Gastrocnemius medialis (tissue), 4 donors: ENCODE results near the gene ZNF561. TPM values are rescaled to one million over a fixed set of nuclear protein-coding genes. Genes with fewer than 3 reads are reported as not detected.

Experiments used
- ATAC-seq, 2 donors: fragments of 150-250 bp; one replicate each; pipeline ENCODE4 v1.9.1; 2016
- DNase-seq, 2 donors: peaks; one replicate each; pipeline ENCODE4 v3.0.0-alpha.2; 2019
- H3K27ac ChIP-seq, 4 donors: fragments of 200-600 bp; sonication (generic); 1 replicate in 1 of 4; 2 replicates in 3 of 4; pipeline ENCODE4 v1.5.1; 2016 to 2018; ENCODE audit warnings: mild to moderate bottlenecking in 2 of 4, moderate library complexity in 1 of 4
- H3K27me3 ChIP-seq, 3 donors: fragments of 200-600 bp; sonication (generic) in 2 of 3; 1 replicate in 1 of 3; 2 replicates in 2 of 3; pipeline versions ENCODE4 v1.5.1 to v1.6.0; 2016 to 2019; ENCODE audit warnings: mild to moderate bottlenecking in 1 of 3, moderate library complexity in 1 of 3
- H3K36me3 ChIP-seq, 2 donors: fragments of 200-600 bp; sonication (generic) in 1 of 2; one replicate each; pipeline ENCODE4 v1.5.1; 2017 to 2018
- H3K4me1 ChIP-seq, 2 donors: fragments of 200-600 bp; sonication (generic) in 1 of 2; one replicate each; pipeline ENCODE4 v1.5.1; 2016 to 2017; ENCODE audit warnings: mild to moderate bottlenecking in 2 of 2
- H3K4me3 ChIP-seq, 4 donors: fragments of 200-600 bp; sonication (generic) in 3 of 4; 1 replicate in 1 of 4; 2 replicates in 3 of 4; pipeline ENCODE4 v1.5.1; 2016 to 2019; ENCODE audit warnings: mild to moderate bottlenecking in 2 of 4
- H3K9me3 ChIP-seq, 3 donors: fragments of 200-600 bp; sonication (generic) in 2 of 3; 1 replicate in 1 of 3; 2 replicates in 2 of 3; pipeline ENCODE4 v1.5.1; 2016 to 2019
- CTCF ChIP-seq, 5 experiments: fragments of 450-650 bp in 3 of 5; fragments of 200-600 bp in 2 of 5; sonication (generic) in 2 of 5; IDR thresholded peaks in 4 of 5; conservative IDR thresholded peaks in 1 of 5; 1 replicate in 4 of 5; 2 replicates in 1 of 5; pipeline ENCODE4 v1.5.1; 2016 to 2019; ENCODE audit warnings: antibody characterized with exemption in 5 of 5, mild to moderate bottlenecking in 3 of 5, moderate library complexity in 3 of 5
- POLR2A ChIP-seq, 2 donors: fragments of 450-650 bp; IDR thresholded peaks; one replicate each; pipeline ENCODE4 v1.6.1; 2017; ENCODE audit warnings: antibody characterized with exemption in 2 of 2, mild to moderate bottlenecking in 2 of 2, moderate library complexity in 2 of 2
- in situ Hi-C, 4 donors: fragments of 200-750 bp; cut with MboI; loops; one replicate each; pipeline versions ENCODE4 v1.15.0 to v1.8.0; 2017; ENCODE audit warnings: low sequenced_read_pairs in 4 of 4
- intact Hi-C: fragments of 100-400 bp; cut with DNase I; formaldehyde crosslinking; loops from one replicate; pipeline ENCODE4 v1.15.1; 2023; ENCODE audit warnings: low total_unique reads
- total RNA-seq, 4 donors: library from RNA; depleted of rRNA; stranded (reverse); fragments of >200 nt; gene quantifications; one replicate each; pipeline versions ENCODE4 v1.1.0 to v1.2.3, GENCODE V29; 2016

Gene ZNF561
- total RNA-seq, 4 donors from 2014 or later = 8.7 to 17.5 (median 14.4) TPM

GRCh38 chr19:9570255-9570654, 50.8 kb downstream of the ZNF561 start:
- TF ChIP-seq POLR2A (IDR thresholded peaks at IDR 0.05) (no peak), CTCF (IDR thresholded peaks at IDR 0.05 in 4 of 5, conservative IDR thresholded peaks at IDR 0.05 in 1 of 5) (no peak)
- no peak for ATAC-seq
- in situ Hi-C loops = no loop called here
- Histone ChIP-seq H3K4me3 (no peak overlapping the region), H3K27ac (no peak overlapping the region), H3K9me3 (peaks cover 9 to 84% (median 51%) of the 10 kb centered on the region in 3 donors), H3K36me3 (peaks cover 24 to 62% of the 10 kb centered on the region in 2 donors), H3K4me1 (no peaks in the 10 kb centered on the region), H3K27me3 (no peaks in the 10 kb centered on the region)
- intact Hi-C loops = no loop called here
- DNase-seq = no peak

- intact Hi-C loops = no loop called here
Observed at GRCh38 chr19:9566729-9567128, 54.3 kb downstream of the ZNF561 start.

GRCh38 chr19:9565900-9566705, 54.9 kb downstream of the ZNF561 start:
- H3K4me1 ChIP-seq = no peaks in the 10 kb centered on the region
- no peak for ATAC-seq
- peaks cover 4 to 92% (median 44%) of the 10 kb centered on the region in 3 donors for H3K9me3 ChIP-seq
- H3K4me3 ChIP-seq = peak overlapping the region in 1 of 4 donors; percentile 27
- H3K27me3 ChIP-seq = no peaks in the 10 kb centered on the region
- TF ChIP-seq CTCF (IDR thresholded peaks at IDR 0.05 in 4 of 5, conservative IDR thresholded peaks at IDR 0.05 in 1 of 5) = no peak
- TF ChIP-seq POLR2A (IDR thresholded peaks at IDR 0.05) = no peak
- DNase-seq = no peak
- in situ Hi-C loops (no loop called here), intact Hi-C loops (no loop called here)
- H3K36me3 ChIP-seq = peaks cover 37 to 95% of the 10 kb centered on the region in 2 donors
- H3K27ac ChIP-seq = no peak overlapping the region

More at GRCh38 chr19:9566729-9567128, 54.3 kb downstream of the ZNF561 start:
- no peaks in the 10 kb centered on the region for H3K27me3 ChIP-seq
- peaks cover 4 to 92% (median 47%) of the 10 kb centered on the region in 3 donors for H3K9me3 ChIP-seq
- in situ Hi-C loops = no loop called here
- H3K4me3 ChIP-seq = peak overlapping the region in 1 of 4 donors; percentile 27
- peaks cover 37 to 89% of the 10 kb centered on the region in 2 donors for H3K36me3 ChIP-seq
- H3K4me1 ChIP-seq = no peaks in the 10 kb centered on the region
- no peak overlapping the region for H3K27ac ChIP-seq
- ATAC-seq = no peak
- DNase-seq = no peak
- TF ChIP-seq POLR2A (IDR thresholded peaks at IDR 0.05) (no peak), CTCF (IDR thresholded peaks at IDR 0.05 in 4 of 5, conservative IDR thresholded peaks at IDR 0.05 in 1 of 5) (no peak)

Other genes starting within 250 kb of the ZNF561 start
- 1 to 10 TPM; 3.7 to 7.0 (median 5.3) TPM for gene ZNF266, start 185.7 kb downstream of the ZNF561 start, total RNA-seq
- under 1 TPM in 1 of 4 donors, not detected in 3; 0.20 TPM for gene ZNF560, start 122.6 kb downstream of the ZNF561 start, total RNA-seq
- 1 to 10 TPM; 3.2 to 4.8 (median 3.8) TPM for gene ZNF426, start 82.6 kb downstream of the ZNF561 start, total RNA-seq
- 10 to 100 TPM; 11.2 to 21.9 (median 14.6) TPM for gene ZNF121, start 36.7 kb downstream of the ZNF561 start, total RNA-seq
- gene ZNF562, start 53.9 kb upstream of the ZNF561 start, total RNA-seq = 1 to 10 TPM; 3.0 to 8.1 (median 6.6) TPM
- gene ZNF846, start 147.5 kb upstream of the ZNF561 start, total RNA-seq = 1 to 10 TPM in 3 of 4 donors, under 1 TPM in 1; 0.63 to 5.0 (median 2.1) TPM
- 10 to 100 TPM in 3 of 4 donors, 1 to 10 TPM in 1; 7.6 to 28.4 (median 15.1) TPM for gene FBXL12, start 197.8 kb upstream of the ZNF561 start, total RNA-seq
- 100 to 1,000 TPM; 388 to 612 (median 544) TPM for gene UBL5, start 206.7 kb upstream of the ZNF561 start, total RNA-seq
- gene PIN1, start 214.1 kb upstream of the ZNF561 start, total RNA-seq = 100 to 1,000 TPM in 2 of 4 donors, 10 to 100 TPM in 2; 83.9 to 111 (median 93.4) TPM